Renal cortical epithelial cell (primary cell): ENCODE results near the gene CLEC18A. TPM values are rescaled to one million over a fixed set of nuclear protein-coding genes. Genes with fewer than 3 reads are reported as not detected.
"Not testable (repeated sequence)": the region's sequence is repeated elsewhere in the genome, so short reads cannot be mapped to it uniquely, and the experiment has no call there.

Experiments used
- DNase-seq: peaks from one replicate; pipeline ENCODE4 v3.0.0-alpha.2; 2011; ENCODE audit warnings: low read depth
- total RNA-seq: library from RNA; depleted of rRNA; stranded (reverse); fragments of >200 nt; gene quantifications from 2 replicates; pipeline ENCODE4 v1.2.3, GENCODE V29; 2014

The CLEC18A gene
- total RNA-seq: 0.15 and 1.6 TPM in 2 replicates

GRCh38 chr16:69951017-69951671 is at the start of gene CLEC18A:
CLEC18A (plus strand) TSS chr16:69951334; CDS start chr16:69951367, 33 bp downstream.
- DNase-seq: not testable (repeated sequence)

GRCh38 chr16:69903865-69904415 is 47.2 kb upstream of the CLEC18A start:
- no peak for DNase-seq

GRCh38 chr16:69904495-69905170 is 46.5 kb upstream of the CLEC18A start:
- DNase-seq: no peak

- DNase-seq: no peak
Measured at GRCh38 chr16:69905171-69905555, 46.0 kb upstream of the CLEC18A start.

- peak; percentile 36 for DNase-seq
Measured at GRCh38 chr16:69906838-69907401, 44.2 kb upstream of the CLEC18A start.

- DNase-seq: no peak
Measured at GRCh38 chr16:69909043-69909442, 42.1 kb upstream of the CLEC18A start.

GRCh38 chr16:69909760-69910159 is 41.4 kb upstream of the CLEC18A start:
- DNase-seq: no peak

GRCh38 chr16:69910964-69911363 is 40.2 kb upstream of the CLEC18A start:
- DNase-seq: no peak

- no peak for DNase-seq
Measured at GRCh38 chr16:69916462-69916861, 34.7 kb upstream of the CLEC18A start.

GRCh38 chr16:69917311-69917710 is 33.8 kb upstream of the CLEC18A start:
- no peak for DNase-seq

GRCh38 chr16:69917739-69918138 is 33.4 kb upstream of the CLEC18A start:
- peak; percentile 97 for DNase-seq

- no peak for DNase-seq
Measured at GRCh38 chr16:69918241-69918640, 32.9 kb upstream of the CLEC18A start.

GRCh38 chr16:69921127-69921526 is 30.0 kb upstream of the CLEC18A start:
- no peak for DNase-seq

- DNase-seq: no peak
Measured at GRCh38 chr16:69922200-69922599, 28.9 kb upstream of the CLEC18A start.

GRCh38 chr16:69924041-69924775 is 26.9 kb upstream of the CLEC18A start:
- no peak for DNase-seq

GRCh38 chr16:69924777-69925191 is 26.4 kb upstream of the CLEC18A start:
- DNase-seq: peak; percentile 86

- DNase-seq: no peak
Measured at GRCh38 chr16:69925311-69925710, 25.8 kb upstream of the CLEC18A start.

- no peak for DNase-seq
Measured at GRCh38 chr16:69926241-69926640, 24.9 kb upstream of the CLEC18A start.

GRCh38 chr16:69927056-69927757 is 23.9 kb upstream of the CLEC18A start:
- peak; percentile 51 for DNase-seq

- DNase-seq: no peak
Measured at GRCh38 chr16:69928856-69929400, 22.2 kb upstream of the CLEC18A start.

GRCh38 chr16:69929480-69929879 is 21.7 kb upstream of the CLEC18A start:
- DNase-seq: no peak
